Stimulated activated CD4-positive, alpha-beta T cell treated with anti-CD3 and anti-CD28 coated beads, Interleukin-1b, Interleukin-23, amount 100 ng/mL, for 4 hours (primary cell): ENCODE results near the gene ANKRD13B.
"Not testable (repeated sequence)": the region's sequence is repeated elsewhere in the genome, so short reads cannot be mapped to it uniquely, and the experiment has no call there.

ENCODE experiments used
- DNase-seq, 2 donors: peaks; one replicate each; pipeline ENCODE4 v3.0.0-alpha.2; 2020; ENCODE audit warnings: low read depth in 2 of 2

The ANKRD13B gene

DNA sequence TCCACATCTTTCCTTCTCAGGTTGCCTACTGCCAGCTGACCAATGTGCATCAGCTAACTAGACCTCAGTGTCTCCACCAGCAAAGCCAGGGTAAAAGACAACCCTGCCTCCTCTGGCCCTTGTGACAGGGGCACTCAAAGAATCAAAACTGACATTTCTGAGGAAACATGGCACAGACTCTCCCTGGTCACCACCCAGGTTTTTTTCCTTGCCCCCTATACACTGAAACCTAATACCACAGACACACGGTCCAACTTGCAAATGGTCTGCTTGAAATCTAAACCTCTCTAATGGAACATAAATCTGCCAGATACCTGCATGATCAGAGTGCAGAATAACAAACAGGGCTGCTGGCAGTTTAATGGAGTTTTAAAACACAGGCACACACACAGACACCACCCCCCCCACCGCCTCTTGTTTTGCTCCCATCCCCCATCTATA lies 49.3 kb downstream of the ANKRD13B start:
- no peak for DNase-seq

DNA sequence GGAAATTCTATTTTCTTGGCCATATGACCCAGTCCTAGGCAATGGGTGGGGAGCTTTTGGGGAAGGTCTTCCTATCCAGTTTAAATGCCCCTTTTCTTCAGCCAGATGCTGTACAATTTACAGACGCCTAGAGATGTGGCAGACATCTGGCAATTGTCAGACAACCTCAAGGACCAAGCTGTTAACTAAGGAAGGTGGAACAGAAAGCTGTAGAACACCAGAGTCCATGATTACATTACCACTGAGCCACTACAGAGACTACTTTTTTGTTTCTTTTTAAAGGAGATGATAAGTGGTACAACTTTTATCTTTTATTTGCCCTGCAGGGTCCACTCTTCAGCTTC lies 50.9 kb downstream of the ANKRD13B start:
- no peak for DNase-seq

DNA sequence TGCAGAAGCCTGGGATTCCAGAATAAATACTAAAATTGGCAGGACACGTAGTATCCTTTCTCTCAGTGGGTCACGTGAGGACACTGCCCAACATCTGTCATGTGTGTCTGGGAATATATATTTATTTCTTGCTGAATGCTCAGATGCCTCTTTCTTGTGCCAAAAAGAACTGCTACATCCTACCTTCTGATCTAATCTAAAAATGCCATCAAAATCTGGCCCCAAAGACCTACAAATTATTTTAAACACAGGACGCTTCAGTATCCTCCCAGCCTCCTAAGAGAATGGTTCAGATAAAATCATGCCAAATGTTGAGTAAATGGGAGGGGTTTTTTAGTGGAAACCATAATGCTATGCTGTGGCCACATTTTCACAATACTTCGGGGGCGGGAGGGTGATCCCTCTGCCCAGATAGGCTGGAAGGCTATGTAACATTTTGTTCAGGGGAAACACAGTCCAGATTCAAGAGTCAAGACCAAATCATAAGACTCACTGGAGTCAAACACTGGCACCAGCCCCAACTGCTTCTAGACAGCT lies 52.7 kb downstream of the ANKRD13B start:
- no peak for DNase-seq

DNA sequence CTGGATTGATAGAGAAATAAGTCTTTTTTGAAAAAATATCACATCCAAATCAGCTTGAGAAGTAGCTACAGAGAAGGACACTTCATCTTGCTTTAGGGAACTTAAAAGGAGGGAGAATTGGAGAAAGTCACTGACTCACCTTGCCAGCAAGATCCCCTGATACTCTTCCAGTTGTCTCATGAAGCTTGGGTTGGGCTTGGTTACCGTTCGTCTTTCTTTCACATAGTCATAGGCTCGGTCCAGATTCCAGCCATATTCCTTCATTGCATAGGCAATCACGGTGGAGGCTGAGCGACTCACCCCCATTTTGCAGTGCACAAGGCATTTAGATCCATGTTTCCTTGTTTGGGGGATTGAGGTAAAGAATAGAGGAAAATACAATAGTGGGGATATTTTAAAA lies 55.1 kb downstream of the ANKRD13B start:
- no peak for DNase-seq

DNA sequence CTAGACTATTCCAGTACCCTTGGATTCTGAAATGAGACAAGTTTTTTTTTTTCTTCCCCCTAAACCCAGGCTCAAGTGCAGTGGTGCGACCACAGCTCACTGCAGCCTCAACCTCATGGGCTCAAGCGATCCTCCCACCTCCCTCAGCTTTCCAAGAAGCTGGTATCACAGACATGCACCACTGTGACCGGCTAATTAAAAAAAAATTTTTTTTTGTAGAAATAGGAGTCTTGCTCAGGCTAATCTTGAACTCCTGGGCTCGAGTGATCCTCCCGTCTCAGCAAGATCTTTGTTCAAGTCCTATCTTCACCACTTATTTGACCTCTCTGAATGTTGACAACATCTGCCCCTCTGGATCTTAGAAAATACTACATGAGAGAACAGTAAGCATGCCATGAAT lies 56.4 kb downstream of the ANKRD13B start:
- DNase-seq: no peak

DNA sequence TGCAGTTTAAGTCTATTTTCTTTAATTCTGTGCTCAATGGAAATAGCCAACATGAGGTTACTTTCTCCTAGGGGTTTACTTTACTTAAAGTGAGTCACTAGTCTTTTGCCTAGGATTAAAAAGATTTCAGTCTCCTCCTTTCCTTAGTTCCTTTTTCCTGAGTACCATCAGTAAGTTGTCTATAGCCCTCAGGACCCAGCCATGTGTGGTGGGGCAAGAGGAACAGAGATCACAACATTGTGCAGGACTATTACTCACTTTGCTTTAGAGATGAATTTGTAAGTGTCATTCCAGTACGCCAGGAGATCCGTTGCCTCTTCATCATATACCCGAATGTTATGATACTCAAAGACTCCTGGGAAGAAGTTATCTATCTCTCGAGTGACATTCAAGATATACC lies 57.5 kb downstream of the ANKRD13B start:
- DNase-seq: no peak

DNA sequence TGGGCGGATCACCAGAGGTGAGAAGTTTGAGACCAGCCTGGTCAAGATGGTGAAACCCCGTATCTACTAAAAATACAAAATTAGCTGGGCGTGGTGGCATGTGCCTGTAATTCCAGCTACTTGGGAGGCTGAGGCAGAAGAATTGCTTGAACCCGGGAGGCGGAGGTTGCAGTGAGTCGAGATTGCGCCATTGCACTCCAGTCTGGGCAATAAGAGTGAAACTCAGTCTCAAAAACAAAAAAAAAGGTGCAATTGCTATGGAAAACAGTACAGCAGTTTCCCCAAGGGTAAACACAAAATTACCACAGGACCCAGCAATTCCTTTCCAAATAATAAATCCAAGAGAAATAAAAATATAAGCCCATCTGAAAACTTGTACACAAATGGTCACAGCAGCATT lies 59.0 kb downstream of the ANKRD13B start:
- DNase-seq: not testable (repeated sequence)

DNA sequence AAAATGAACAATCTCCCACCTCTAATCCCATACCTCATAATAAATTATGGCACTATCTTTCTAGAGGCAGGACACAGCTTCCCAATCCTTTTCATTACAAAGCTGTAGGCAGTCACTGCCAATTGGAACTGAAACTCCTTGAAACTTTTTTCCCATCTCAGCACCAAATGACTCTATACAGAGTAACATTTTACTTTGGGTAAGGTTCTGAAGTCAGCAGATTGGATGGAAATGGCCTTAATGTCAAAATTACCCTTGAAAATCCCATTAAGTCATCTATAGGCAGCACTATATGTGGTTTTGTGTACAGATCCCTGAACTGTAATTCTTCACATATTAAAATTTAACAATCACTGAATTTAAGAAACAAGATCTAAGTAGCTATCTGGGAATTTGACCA lies 60.0 kb downstream of the ANKRD13B start:
- DNase-seq: no peak

DNA sequence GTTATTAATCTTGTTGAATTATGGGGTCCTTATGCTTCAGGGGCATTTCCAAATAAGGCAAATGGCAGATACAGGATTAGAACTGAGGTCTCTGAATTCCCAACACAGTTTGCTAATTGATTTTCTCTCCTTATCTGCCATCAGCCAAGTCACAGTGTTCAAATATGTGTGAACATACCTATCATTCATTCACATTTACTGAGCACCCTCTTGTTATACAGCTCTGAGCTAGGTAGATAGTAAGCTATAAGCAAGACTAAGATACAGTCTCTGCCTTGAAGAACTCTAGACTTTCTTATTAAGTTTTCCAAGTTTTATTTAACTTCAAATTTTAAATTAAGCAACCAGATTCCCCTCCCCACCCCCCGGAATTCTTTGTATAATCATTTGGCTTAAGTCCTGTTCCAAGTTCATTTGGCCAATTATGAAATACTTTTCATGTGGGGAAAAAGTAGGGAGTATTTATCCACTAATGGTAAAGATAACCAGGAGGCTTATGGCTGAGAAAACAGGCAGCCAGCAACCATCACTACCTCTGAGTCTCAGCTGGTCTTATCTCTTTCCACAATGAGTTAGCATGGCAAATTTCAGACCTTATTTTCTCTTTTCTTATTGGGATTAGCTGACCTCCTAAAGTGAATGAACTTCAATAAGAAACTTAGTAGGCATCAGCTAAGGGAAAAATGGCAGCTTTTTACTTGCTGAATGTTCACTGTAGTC lies 61.2 kb downstream of the ANKRD13B start:
- DNase-seq: no peak

DNA sequence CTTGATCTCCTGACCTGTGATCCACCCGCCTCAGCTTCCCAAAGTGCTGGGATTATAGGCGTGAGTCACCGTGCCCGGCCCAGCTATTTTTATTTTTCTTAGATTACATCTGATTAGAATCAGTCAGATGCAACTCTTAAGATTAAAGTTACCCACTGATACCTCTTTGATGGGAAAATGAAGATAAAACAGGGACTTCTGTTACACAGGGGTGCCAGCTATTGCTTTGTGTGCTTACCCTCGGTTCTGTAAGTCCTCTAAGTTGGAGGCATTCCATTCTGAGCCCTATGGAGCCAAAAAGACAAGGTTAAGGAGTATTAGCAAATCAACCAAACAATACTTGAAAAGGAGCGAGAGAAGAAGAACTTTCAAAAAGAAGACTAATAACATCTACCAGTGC lies 62.4 kb downstream of the ANKRD13B start:
- DNase-seq: no peak

DNA sequence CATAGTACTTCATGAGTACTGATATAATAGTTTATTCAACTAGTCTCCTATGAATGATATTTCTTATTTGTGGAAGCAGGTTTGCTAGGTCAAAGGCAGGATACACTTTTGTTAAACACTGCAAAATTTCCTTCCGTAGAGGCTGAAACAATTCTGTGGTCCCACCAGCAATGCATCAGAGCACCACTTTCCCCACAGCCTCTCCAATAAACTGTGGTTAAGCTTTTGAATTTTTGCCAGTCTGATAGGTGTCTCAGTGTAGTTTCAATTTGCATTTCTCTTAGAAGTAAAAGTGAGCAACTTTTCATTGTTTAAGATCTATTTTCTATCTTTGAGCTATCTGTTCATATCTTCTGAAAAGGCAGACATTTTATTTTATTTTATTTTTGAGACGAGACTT lies 66.2 kb downstream of the ANKRD13B start:
- no peak for DNase-seq

DNA sequence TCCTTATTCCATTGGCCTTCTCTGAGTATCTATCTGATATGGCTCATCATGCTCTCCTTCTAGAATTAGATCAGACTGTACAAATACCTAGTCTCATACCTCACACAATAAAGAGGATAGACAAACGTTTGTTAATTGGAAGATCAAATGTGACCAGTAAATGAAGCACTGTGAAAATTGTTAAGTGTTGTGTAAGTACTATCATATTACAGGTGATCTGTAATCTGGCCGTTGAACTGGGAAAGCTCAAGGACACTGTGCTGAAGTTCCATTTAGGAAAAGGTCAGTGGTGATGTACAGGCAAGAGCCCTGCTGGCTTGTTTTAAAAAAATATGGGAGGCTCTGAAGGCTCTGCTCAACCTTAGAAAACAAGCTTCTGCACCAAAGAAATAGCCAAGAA lies 68.3 kb downstream of the ANKRD13B start:
- no peak for DNase-seq

DNA sequence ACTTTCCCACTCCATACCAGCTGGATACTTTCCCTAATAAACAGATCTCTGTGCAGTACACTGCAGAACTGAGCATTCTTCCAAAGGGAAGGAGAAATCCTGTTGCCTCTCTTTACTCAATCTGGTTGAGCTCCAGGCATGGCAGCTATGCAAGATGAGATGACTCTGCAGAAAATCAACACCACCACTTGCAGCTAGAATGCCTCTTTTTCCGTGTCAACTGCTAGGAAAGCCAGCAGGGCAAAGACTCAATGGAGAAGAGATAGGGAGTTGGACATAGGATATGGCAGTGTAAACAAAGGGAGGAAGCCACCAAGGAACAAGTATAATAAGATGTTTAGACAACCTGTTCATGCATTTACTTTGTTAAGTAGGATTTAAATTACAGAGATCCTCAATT lies 70.2 kb downstream of the ANKRD13B start:
- DNase-seq: no peak
